K562 (cell line): Measurements from ENCODE around the gene PRDX2. TPM values are rescaled to one million over a fixed set of nuclear protein-coding genes. Genes with fewer than 3 reads are reported as not detected.

Experiments
- BRF1 ChIP-seq: IDR thresholded peaks from 3 replicates; pipeline ENCODE4 v1.6.1; 2011; ENCODE audit warnings: borderline replicate concordance, mild to moderate bottlenecking; ENCODE audit not compliant: insufficient read length; ENCODE audit errors: extremely low read depth
- COPS2 ChIP-seq: fragments of 450-650 bp; conservative IDR thresholded peaks from 2 replicates; pipeline ENCODE4 v1.6.1; 2016; ENCODE audit warnings: mild to moderate bottlenecking, moderate library complexity
- GATAD2A ChIP-seq: fragments of 450-650 bp; IDR thresholded peaks from 2 replicates; pipeline ENCODE4 v1.6.1; 2017
- HDAC3 ChIP-seq: fragments of 450-650 bp; IDR thresholded peaks from 2 replicates; pipeline ENCODE4 v1.6.1; 2018; ENCODE audit warnings: borderline replicate concordance, mild to moderate bottlenecking, moderate library complexity; ENCODE audit not compliant: partially characterized antibody
- HOXB6 ChIP-seq: fragments of 250-450 bp; sonication (Bioruptor Pico); IDR thresholded peaks from 2 replicates; pipeline ENCODE4 v1.5.1; 2022; ENCODE audit warnings: mild to moderate bottlenecking, borderline replicate concordance
- MLLT1 ChIP-seq, 2 experiments: fragments of 450-650 bp; IDR thresholded peaks; 2 replicates each; pipeline ENCODE4 v1.6.1; 2016
- NUFIP1 ChIP-seq: fragments of 450-650 bp; IDR thresholded peaks from 2 replicates; pipeline ENCODE4 v1.6.1; 2018; ENCODE audit not compliant: partially characterized antibody
- RBFOX2 ChIP-seq: fragments of 200-400 bp; formaldehyde crosslinking; IDR thresholded peaks from 2 replicates; pipeline ENCODE4 v1.6.1; 2017; ENCODE audit warnings: low read depth, mild to moderate bottlenecking, low read length, moderate library complexity
- RCOR1 ChIP-seq, 2 experiments: IDR thresholded peaks; 2 replicates each; pipeline ENCODE4 v1.6.1; 2012; ENCODE audit warnings: low read depth in 2 of 2, low read length in 2 of 2, borderline replicate concordance in 1 of 2, improper control_type of control experiment in 1 of 2
- RNF219 ChIP-seq: fragments of 250-450 bp; sonication (Bioruptor Pico); IDR thresholded peaks from 2 replicates; pipeline ENCODE4 v1.5.0; 2022; ENCODE audit warnings: mild to moderate bottlenecking
- SETDB1 ChIP-seq: IDR thresholded peaks from one replicate; pipeline ENCODE4 v1.6.1; 2012; ENCODE audit warnings: low read length, control low read depth, inconsistent platforms
- SMAD2 ChIP-seq: fragments of 150-350 bp; IDR thresholded peaks from 2 replicates; pipeline ENCODE4 v1.6.1; 2014; ENCODE audit warnings: low read depth, mild to moderate bottlenecking, low read length
- STAT6 ChIP-seq: sonication (generic); formaldehyde crosslinking; IDR thresholded peaks from 2 replicates; pipeline ENCODE4 v1.8.1; 2023; ENCODE audit warnings: mild to moderate bottlenecking, missing genetic modification reagents
- TAF1 ChIP-seq: IDR thresholded peaks from 2 replicates; pipeline ENCODE4 v1.6.1; 2011; ENCODE audit warnings: mild to moderate bottlenecking, low read length, moderate library complexity; ENCODE audit not compliant: insufficient read depth, control insufficient read depth, severe bottlenecking; ENCODE audit errors: extremely low read depth
- ZBTB8A ChIP-seq: fragments of 450-650 bp; IDR thresholded peaks from 2 replicates; pipeline ENCODE4 v1.6.1; 2018; ENCODE audit warnings: mild to moderate bottlenecking, moderate library complexity; ENCODE audit not compliant: partially characterized antibody
- ZNF184 ChIP-seq: sonication (generic); formaldehyde crosslinking; IDR thresholded peaks from 2 replicates; pipeline ENCODE4 v1.5.0; 2020; ENCODE audit warnings: missing genetic modification reagents
- ZNF655 ChIP-seq: fragments of 250-450 bp; sonication (Bioruptor Pico); IDR thresholded peaks from 2 replicates; pipeline ENCODE4 v1.5.0; 2021
- ZNF668 ChIP-seq: fragments of 250-450 bp; sonication (Bioruptor Pico); IDR thresholded peaks from 2 replicates; pipeline ENCODE4 v1.8.0; 2022; ENCODE audit warnings: mild to moderate bottlenecking, inconsistent platforms
- ZNF717 ChIP-seq: fragments of 250-450 bp; sonication (Bioruptor Pico); IDR thresholded peaks from 2 replicates; pipeline ENCODE4 v1.5.0; 2021
- polyA plus RNA-seq, 8 experiments: library from polyadenylated mRNA; depleted of rRNA in 4 of 8; stranded (reverse) in 5 of 8; unstranded in 3 of 8; fragments of >200 nt; fragmentation: Nextera tagmentation in 2 of 8; fragmentation: Illumina TruSeq in 1 of 8; extraction: Ambion mirVana in 2 of 8; extraction: Trizol in 1 of 8; gene quantifications; 2 replicates each; pipeline versions ENCODE4 v1.2.1 to v1.2.3, GENCODE V29; 2011 to 2014; ENCODE audit warnings: inconsistent platforms in 1 of 8, missing spikeins in 1 of 8
- total RNA-seq, 7 experiments: library from RNA; depleted of rRNA in 6 of 7; stranded (reverse); fragments of >200 nt in 6 of 7; fragmentation: Illumina TruSeq in 2 of 7; extraction: Trizol in 2 of 7; gene quantifications; 2 replicates each; pipeline versions ENCODE4 v1.2.1 to v1.2.3, GENCODE V29; 2011 to 2021; ENCODE audit warnings: low replicate concordance in 1 of 7

The PRDX2 gene
- total and polyA plus RNA-seq, 9 of the 15 experiments (the other 6 are each of a cell fraction or from before 2014, with no cell fraction given), result 206 to 1,183 (median 415) TPM

GRCh38 chr19:12782424-12783290 lies 18.9 kb downstream of the PRDX2 start (continued):
- TF ChIP-seq RBFOX2 (peak; percentile 83), BRF1 (no peak), COPS2 (no peak), HDAC3 (no peak), GATAD2A (peak; percentile 100), HOXB6 (no peak), ZNF655 (CRISPR knock-in tag) (no peak), SMAD2 (no peak), MLLT1 (IDR thresholded peaks at IDR 0.05) (no peak), ZBTB8A (no peak), ZNF668 (no peak), RNF219 (no peak), STAT6 (CRISPR knock-in tag) (no peak; the same call in 1 of the 2 replicates), RCOR1 (IDR thresholded peaks at IDR 0.05; ENCODE audit: borderline replicate concordance in 1 of 2, low read depth in 2 of 2, low read length in 2 of 2) (peak in 1 of 2 experiments; percentile 67; a peak in 2 of 4 replicates), SETDB1 (no peak), ZNF717 (no peak), NUFIP1 (no peak), TAF1 (peak; percentile 21), ZNF184 (CRISPR knock-in tag) (no peak)
